OCI-LY7 (cell line): ENCODE results near the gene SYNRG.
A peak's percentile ranks its signal among the peaks of the same experiment; 100 is the strongest.

Experiments
- CTCF ChIP-seq: fragments of 200-600 bp; sonication (generic); conservative IDR thresholded peaks from 2 replicates; pipeline ENCODE4 v1.5.1; 2014; ENCODE audit warnings: mild to moderate bottlenecking, antibody characterized with exemption, low read length, moderate library complexity, mixed read lengths
- EZH2phosphoT487 ChIP-seq: fragments of 200-600 bp; sonication (generic); IDR thresholded peaks from 2 replicates; pipeline ENCODE4 v1.6.1; 2018; ENCODE audit warnings: low read depth, borderline replicate concordance, mild to moderate bottlenecking, mixed run types, antibody characterized with exemption, low read length, moderate library complexity, mixed read lengths

- TF ChIP-seq CTCF (peak; percentile 73), EZH2phosphoT487 (no peak)
Observed at GRCh38 chr17:37609170-37610040, at the start of gene SYNRG.
